B cell (primary cell): ENCODE measurements around the gene PTER. TPM values are rescaled to one million over a fixed set of nuclear protein-coding genes. Genes with fewer than 3 reads are reported as not detected.

ENCODE experiments used
- ATAC-seq: fragments of 200-7000 bp; cut with Tn5 transposase; one replicate; pipeline ENCODE4 v1.10.0; 2021; ENCODE audit warnings: low read depth, mild to moderate bottlenecking, moderate number of reproducible peaks, moderate library complexity
- CTCF ChIA-PET: fragments of 350-600 bp; sonication (Branson Sonifier 250); formaldehyde crosslinking; loops from one replicate; lab custom pipeline; 2021; ENCODE audit warnings: antibody characterized with exemption, inconsistent platforms; lab: Charles Lee
- POLR2A ChIA-PET: fragments of 350-600 bp; sonication (Branson Sonifier 250); formaldehyde crosslinking; loops from one replicate; lab custom pipeline; 2021; ENCODE audit warnings: antibody characterized with exemption; lab: Charles Lee
- DNase-seq: peaks from one replicate; pipeline ENCODE4 v3.0.0; 2013
- H2AFZ ChIP-seq: 2 replicates; pipeline ENCODE4 v1.6.1; 2012; ENCODE audit warnings: mild to moderate bottlenecking, low read depth, low read length; ENCODE audit not compliant: insufficient read depth, poor library complexity, severe bottlenecking
- H3K27ac ChIP-seq, 2 donors: 1 replicate in 1 of 2; 2 replicates in 1 of 2; pipeline ENCODE4 v1.5.1; 2012 to 2013; ENCODE audit warnings: low read length in 2 of 2, mild to moderate bottlenecking in 2 of 2, moderate library complexity in 1 of 2
- H3K27me3 ChIP-seq, 4 experiments: fragments of 200-600 bp in 1 of 4; sonication (generic) in 1 of 4; replicated peaks in 1 of 4; 1 replicate in 2 of 4; 2 replicates in 2 of 4; pipeline versions ENCODE4 v1.6.1 to v1.7.0; 2013 to 2016; ENCODE audit warnings: low read length in 3 of 4, mild to moderate bottlenecking in 2 of 4, mixed read lengths in 1 of 4, moderate library complexity in 1 of 4; ENCODE audit not compliant: insufficient read depth in 4 of 4, control insufficient read depth in 3 of 4; ENCODE audit errors: control extremely low read depth in 1 of 4
- H3K36me3 ChIP-seq, 2 experiments: replicated peaks in 1 of 2; 1 replicate in 1 of 2; 2 replicates in 1 of 2; pipeline versions ENCODE4 v1.6.1 to v1.7.1; 2013; ENCODE audit warnings: low read length in 1 of 2; ENCODE audit not compliant: insufficient read depth in 2 of 2, control insufficient read depth in 1 of 2; ENCODE audit errors: control extremely low read depth in 1 of 2, extremely low read depth in 1 of 2
- H3K4me1 ChIP-seq, 2 donors: fragments of 200-600 bp in 1 of 2; sonication (generic) in 1 of 2; 1 replicate in 1 of 2; 2 replicates in 1 of 2; pipeline versions ENCODE4 v1.5.1 to v1.6.1; 2013 to 2017; ENCODE audit warnings: low read length in 2 of 2; ENCODE audit not compliant: control insufficient read depth in 2 of 2, insufficient read depth in 2 of 2
- H3K4me2 ChIP-seq: replicated peaks from 2 replicates; pipeline ENCODE3; 2012; ENCODE audit warnings: mild to moderate bottlenecking, low read depth, low read length; ENCODE audit not compliant: poor library complexity, severe bottlenecking
- H3K4me3 ChIP-seq, 5 experiments: fragments of 200-600 bp in 1 of 5; sonication (generic) in 1 of 5; 1 replicate in 3 of 5; 2 replicates in 2 of 5; pipeline versions ENCODE4 v1.5.1 to v1.7.0; 2011 to 2016; ENCODE audit warnings: low read length in 4 of 5, mild to moderate bottlenecking in 4 of 5, low read depth in 2 of 5, control low read depth in 1 of 5, moderate library complexity in 1 of 5; ENCODE audit not compliant: insufficient read depth in 1 of 5; ENCODE audit errors: control extremely low read depth in 1 of 5, extremely low read depth in 1 of 5
- H3K79me2 ChIP-seq: fragments of 200-600 bp; sonication (generic); one replicate; pipeline ENCODE4 v1.6.0; 2016; ENCODE audit warnings: low read length; ENCODE audit not compliant: control insufficient read depth, insufficient read depth
- H3K9ac ChIP-seq: fragments of 200-600 bp; sonication (generic); 2 replicates; pipeline ENCODE4 v1.6.1; 2017; ENCODE audit warnings: mild to moderate bottlenecking, low read length, moderate library complexity
- H3K9me3 ChIP-seq, 3 donors: one replicate each; pipeline versions ENCODE4 v1.6.1 to v1.7.1; 2013; ENCODE audit warnings: low read length in 2 of 3; ENCODE audit not compliant: control insufficient read depth in 2 of 3, insufficient read depth in 1 of 3; ENCODE audit errors: control extremely low read depth in 1 of 3
- H4K20me1 ChIP-seq: 2 replicates; pipeline ENCODE4 v1.6.0; 2012; ENCODE audit warnings: mild to moderate bottlenecking, low read length; ENCODE audit not compliant: insufficient read depth, control insufficient read depth, poor library complexity, severe bottlenecking
- H3K27ac Mint-ChIP-seq: one replicate; pipeline ENCODE4 v1.8.0; 2021; ENCODE audit warnings: mixed read lengths
- H3K27me3 Mint-ChIP-seq: one replicate; pipeline ENCODE4 v1.8.0; 2021; ENCODE audit warnings: mixed read lengths
- H3K4me1 Mint-ChIP-seq: one replicate; pipeline ENCODE4 v1.8.0; 2021; ENCODE audit warnings: mixed read lengths
- H3K4me3 Mint-ChIP-seq: one replicate; pipeline ENCODE4 v1.8.0; 2021; ENCODE audit warnings: mixed read lengths
- H3K9me3 Mint-ChIP-seq: one replicate; pipeline ENCODE4 v1.8.0; 2022; ENCODE audit warnings: mixed read lengths; ENCODE audit not compliant: insufficient read depth
- EZH2 ChIP-seq: IDR thresholded peaks from 2 replicates; pipeline ENCODE4 v1.6.1; 2012; ENCODE audit warnings: borderline replicate concordance, low read depth, mild to moderate bottlenecking, moderate library complexity, low read length; ENCODE audit not compliant: insufficient read depth, poor library complexity, severe bottlenecking
- whole genome bisulfite sequencing: methylation state at CpG from one replicate; pipeline ENCODE4 v1.1.5; 2013; ENCODE audit warnings: missing lambda C conversion rate; ENCODE audit not compliant: insufficient coverage; 5-methylcytosine and 5-hydroxymethylcytosine counted together
- intact Hi-C: fragments of 100-400 bp; cut with micrococcal nuclease; formaldehyde crosslinking; loops from one replicate; pipeline ENCODE4 v1.10.0; 2022
- polyA plus RNA-seq: library from polyadenylated mRNA; depleted of rRNA; stranded (reverse); fragments of >200 nt; gene quantifications from 2 replicates; pipeline ENCODE4 v1.2.3, GENCODE V29; 2012
- total RNA-seq, 2 donors: library from RNA; stranded (reverse); fragments of 120-200 nt in 1 of 2; gene quantifications; 1 replicate in 1 of 2; 2 replicates in 1 of 2; pipeline versions ENCODE4 v1.2.3 to v1.2.4, GENCODE V29; 2013 to 2022
- TF ChIP-seq, protein P1 (sequence below): fragments of 200-600 bp; IDR thresholded peaks from one replicate; pipeline ENCODE4 v1.8.0; 2022; ENCODE audit warnings: antibody characterized with exemption, mild to moderate bottlenecking

PTER gene
- total and polyA plus RNA-seq, 2 donors (not counting 1 experiment from before 2014, with no cell fraction given), result 7.4 to 18.6 TPM

DNA sequence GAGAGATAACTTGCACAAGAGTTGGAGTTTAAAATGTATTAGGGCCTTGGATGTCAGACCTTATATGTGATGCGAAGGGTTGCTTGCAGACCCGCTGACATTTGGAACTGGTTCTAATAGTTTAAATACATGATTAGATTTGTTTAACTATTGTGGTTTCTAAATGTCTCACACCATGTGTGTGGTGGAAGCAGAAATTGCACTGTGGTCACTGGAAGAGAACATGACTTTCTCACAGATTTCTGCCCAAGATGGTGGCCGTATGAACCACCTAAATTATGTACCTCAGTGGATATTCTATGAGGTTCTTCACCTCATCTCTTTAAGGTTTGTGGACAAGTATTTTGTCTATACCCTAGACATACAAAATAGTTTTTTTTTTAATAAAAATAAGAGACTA, 93.0 kb downstream of the PTER start:
- H3K27me3 ChIP-seq, result no peaks in the 10 kb centered on the region
- Mint-ChIP-seq H3K9me3 (no peaks in the 10 kb centered on the region), H3K27me3 (peaks cover 12% of the 10 kb centered on the region), H3K4me3 (no peak overlapping the region), H3K4me1 (no peaks in the 10 kb centered on the region), H3K27ac (no peak overlapping the region)
- H3K4me2 ChIP-seq, result no peak overlapping the region
- H3K9ac ChIP-seq, result no peak overlapping the region
- no peaks in the 10 kb centered on the region for H3K36me3 ChIP-seq
- no peaks in the 10 kb centered on the region for H3K79me2 ChIP-seq
- no peak overlapping the region for H3K27ac ChIP-seq
- no peaks in the 10 kb centered on the region for H4K20me1 ChIP-seq
- no peak for TF ChIP-seq EZH2
- TF ChIP-seq, protein P1, sequence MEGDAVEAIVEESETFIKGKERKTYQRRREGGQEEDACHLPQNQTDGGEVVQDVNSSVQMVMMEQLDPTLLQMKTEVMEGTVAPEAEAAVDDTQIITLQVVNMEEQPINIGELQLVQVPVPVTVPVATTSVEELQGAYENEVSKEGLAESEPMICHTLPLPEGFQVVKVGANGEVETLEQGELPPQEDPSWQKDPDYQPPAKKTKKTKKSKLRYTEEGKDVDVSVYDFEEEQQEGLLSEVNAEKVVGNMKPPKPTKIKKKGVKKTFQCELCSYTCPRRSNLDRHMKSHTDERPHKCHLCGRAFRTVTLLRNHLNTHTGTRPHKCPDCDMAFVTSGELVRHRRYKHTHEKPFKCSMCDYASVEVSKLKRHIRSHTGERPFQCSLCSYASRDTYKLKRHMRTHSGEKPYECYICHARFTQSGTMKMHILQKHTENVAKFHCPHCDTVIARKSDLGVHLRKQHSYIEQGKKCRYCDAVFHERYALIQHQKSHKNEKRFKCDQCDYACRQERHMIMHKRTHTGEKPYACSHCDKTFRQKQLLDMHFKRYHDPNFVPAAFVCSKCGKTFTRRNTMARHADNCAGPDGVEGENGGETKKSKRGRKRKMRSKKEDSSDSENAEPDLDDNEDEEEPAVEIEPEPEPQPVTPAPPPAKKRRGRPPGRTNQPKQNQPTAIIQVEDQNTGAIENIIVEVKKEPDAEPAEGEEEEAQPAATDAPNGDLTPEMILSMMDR, result no peak
- no peak overlapping the region for H2AFZ ChIP-seq
- 100% methylated on average over 1 of the region's 3 CpGs for WGBS
- no peak for DNase-seq
- no peaks in the 10 kb centered on the region for H3K9me3 ChIP-seq
- POLR2A ChIA-PET, result no interaction called here
- no peak for ATAC-seq
- H3K4me1 ChIP-seq, result no peaks in the 10 kb centered on the region
- no peak overlapping the region for H3K4me3 ChIP-seq
- intact Hi-C loops, result no loop called here
- CTCF ChIA-PET, result no interaction called here

DNA sequence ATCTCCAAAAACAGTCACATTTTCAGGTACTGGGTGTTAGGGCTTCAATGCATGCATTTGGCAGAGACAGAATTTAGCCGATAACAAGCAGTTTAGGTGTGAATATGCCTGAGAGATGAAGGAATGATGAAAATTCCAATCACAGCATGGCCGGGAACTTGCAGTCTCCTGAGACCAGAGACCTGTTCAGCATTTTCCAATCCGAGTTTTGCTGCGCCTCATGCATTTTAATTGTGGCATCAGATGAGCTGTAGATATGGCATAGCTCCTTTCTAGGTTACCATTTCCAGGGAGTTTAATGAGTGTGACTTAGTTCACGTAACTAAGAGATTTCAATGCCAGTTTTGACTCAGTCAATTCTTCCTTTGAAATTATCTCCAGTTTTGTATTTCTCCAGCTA, 99.3 kb downstream of the PTER start:
- no peak overlapping the region for H3K27ac Mint-ChIP-seq
- Histone ChIP-seq H3K4me2 (no peak overlapping the region), H3K36me3 (no peaks in the 10 kb centered on the region), H2AFZ (no peak overlapping the region), H3K27ac (no peak overlapping the region), H3K9ac (no peak overlapping the region), H3K9me3 (no peaks in the 10 kb centered on the region), H3K4me3 (no peak overlapping the region), H3K27me3 (peaks cover 0 to 5% (median 0%) of the 10 kb centered on the region in 4 experiments), H3K79me2 (no peaks in the 10 kb centered on the region), H3K4me1 (no peaks in the 10 kb centered on the region), H4K20me1 (no peaks in the 10 kb centered on the region)
- ChIA-PET POLR2A (no interaction called here), CTCF (no interaction called here)
- no peak for DNase-seq
- TF ChIP-seq, protein P1, result no peak
- TF ChIP-seq EZH2, result no peak
- H3K27me3 Mint-ChIP-seq, result peaks cover 20% of the 10 kb centered on the region
- intact Hi-C loops, result no loop called here
- ATAC-seq, result no peak
- H3K4me3 Mint-ChIP-seq, result no peak overlapping the region
- H3K4me1 Mint-ChIP-seq, result no peaks in the 10 kb centered on the region
- WGBS, result 94% methylated on average over 3 of the region's 5 CpGs
- H3K9me3 Mint-ChIP-seq, result no peaks in the 10 kb centered on the region
